T47D (cell line): ENCODE results near the gene TMEM222.

ENCODE experiments used
- DNase-seq, 2 experiments: peaks; one replicate each; pipeline versions ENCODE4 v3.0.0 to v3.0.0-alpha.2; 2011 to 2012; ENCODE audit warnings: low read depth in 1 of 2, low spot score in 1 of 2
- JUND ChIP-seq: IDR thresholded peaks from 2 replicates; pipeline ENCODE4 v1.6.1; 2012; ENCODE audit warnings: low read depth
- in situ Hi-C: cut with HindIII; loops from 2 replicates; pipeline ENCODE4 v1.10.0; 2016; ENCODE audit warnings: low sequenced_read_pairs, low pct_unique_long_range_greater_than_20kb

The TMEM222 gene

DNA sequence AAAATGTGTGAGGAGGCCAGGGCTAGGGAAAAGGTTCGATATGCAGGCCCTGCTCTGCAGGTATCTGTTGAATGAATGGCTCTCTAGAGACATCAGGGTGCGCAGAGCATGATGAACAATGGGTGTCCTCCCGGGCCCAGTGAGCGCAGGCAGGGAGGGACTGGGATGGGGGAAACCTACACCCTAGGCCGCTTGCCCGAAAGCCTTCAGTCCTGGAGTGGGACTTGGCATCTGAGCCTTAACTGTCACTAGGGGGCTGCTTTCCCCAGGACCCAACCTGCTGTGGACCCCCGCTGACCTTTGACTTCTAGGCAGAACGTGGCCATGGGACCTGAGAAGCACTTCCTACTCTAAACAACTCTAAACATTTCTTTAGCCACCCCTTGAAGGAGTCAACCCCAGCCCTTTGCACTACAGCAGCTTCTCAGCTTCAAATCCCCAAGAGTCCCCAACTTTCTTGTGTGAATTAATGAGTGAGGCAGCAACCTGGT, 45.2 kb downstream of the TMEM222 start:
- in situ Hi-C loops: no loop called here
- no peak for DNase-seq

DNA sequence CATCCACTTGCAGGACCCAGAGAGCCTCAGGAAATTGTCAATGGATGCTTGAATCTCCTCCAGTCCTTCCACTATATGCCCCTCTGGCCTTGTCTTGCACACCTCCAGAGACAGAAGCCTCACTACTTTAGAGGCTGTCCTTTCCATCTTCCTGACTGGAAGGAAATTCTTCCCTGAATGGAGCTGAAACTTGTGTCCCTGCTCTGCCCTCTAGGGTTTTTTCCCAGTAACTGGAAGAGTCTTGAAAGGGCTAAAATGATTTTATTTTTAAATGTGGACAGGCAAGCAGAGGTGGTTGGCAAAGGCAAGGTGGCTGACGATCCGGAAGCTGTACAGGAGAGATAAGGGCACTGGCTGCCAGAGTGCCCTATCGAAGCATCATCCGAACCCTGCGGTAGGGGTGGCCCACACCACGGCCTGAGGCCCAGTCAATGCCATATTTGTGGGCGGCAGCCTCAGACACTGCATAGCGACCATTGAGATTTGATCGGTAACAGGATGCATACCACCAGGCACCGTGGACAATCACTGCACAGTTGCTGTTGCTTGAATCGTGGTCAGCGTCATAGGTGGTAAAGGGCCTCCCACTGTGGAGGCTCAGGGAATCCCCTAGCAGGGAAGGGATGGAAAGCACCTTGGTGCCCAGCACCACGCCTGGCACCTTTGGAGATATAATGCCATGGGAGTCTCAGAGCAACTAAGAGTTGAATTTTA, 47.1 kb downstream of the TMEM222 start:
- no peak for TF ChIP-seq JUND
- in situ Hi-C loops: no loop called here
- peak in 1 of 2 experiments; percentile 59 for DNase-seq

More for the DNA sequence above, 45.2 kb downstream of the TMEM222 start:
- TF ChIP-seq JUND: no peak

DNA sequence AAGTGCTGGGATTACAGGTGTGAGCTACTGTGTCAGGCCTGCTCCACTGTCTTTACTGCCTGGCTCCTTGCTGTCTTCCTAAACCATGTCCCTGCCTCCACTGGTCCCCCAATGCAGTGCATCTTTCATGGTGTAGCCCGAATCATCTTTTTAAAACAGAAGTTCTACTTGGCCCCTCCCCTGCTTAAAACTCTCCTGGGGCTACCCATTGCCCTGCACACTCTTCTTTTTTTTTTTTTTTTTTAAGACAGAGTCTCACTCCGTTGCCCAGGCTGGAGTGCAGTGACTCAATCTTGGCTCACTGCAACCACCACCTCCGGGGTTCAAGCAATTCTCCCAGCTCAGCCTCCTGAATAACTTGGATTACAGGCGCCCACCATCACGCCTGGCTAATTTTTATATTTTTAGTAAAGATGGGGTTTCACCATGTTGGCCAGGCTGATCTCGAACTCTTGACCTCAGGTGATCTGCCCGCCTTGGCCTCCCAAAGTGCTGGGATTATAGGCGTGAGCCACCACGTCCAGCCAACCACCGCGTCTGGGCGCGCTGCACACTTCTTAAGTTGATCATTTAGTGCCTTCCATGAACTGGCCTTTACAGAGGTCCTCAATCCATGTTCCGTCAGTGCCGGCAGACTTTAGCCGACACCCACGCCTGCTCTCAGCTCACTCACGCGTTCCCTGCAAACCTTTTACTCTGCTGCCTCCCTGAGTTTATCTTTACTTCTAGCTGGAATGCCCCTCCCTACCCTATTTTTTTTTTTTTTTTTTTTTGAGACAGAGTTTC, 50.3 kb downstream of the TMEM222 start:
- no peak for TF ChIP-seq JUND
- in situ Hi-C loops: no loop called here
- DNase-seq: no peak

DNA sequence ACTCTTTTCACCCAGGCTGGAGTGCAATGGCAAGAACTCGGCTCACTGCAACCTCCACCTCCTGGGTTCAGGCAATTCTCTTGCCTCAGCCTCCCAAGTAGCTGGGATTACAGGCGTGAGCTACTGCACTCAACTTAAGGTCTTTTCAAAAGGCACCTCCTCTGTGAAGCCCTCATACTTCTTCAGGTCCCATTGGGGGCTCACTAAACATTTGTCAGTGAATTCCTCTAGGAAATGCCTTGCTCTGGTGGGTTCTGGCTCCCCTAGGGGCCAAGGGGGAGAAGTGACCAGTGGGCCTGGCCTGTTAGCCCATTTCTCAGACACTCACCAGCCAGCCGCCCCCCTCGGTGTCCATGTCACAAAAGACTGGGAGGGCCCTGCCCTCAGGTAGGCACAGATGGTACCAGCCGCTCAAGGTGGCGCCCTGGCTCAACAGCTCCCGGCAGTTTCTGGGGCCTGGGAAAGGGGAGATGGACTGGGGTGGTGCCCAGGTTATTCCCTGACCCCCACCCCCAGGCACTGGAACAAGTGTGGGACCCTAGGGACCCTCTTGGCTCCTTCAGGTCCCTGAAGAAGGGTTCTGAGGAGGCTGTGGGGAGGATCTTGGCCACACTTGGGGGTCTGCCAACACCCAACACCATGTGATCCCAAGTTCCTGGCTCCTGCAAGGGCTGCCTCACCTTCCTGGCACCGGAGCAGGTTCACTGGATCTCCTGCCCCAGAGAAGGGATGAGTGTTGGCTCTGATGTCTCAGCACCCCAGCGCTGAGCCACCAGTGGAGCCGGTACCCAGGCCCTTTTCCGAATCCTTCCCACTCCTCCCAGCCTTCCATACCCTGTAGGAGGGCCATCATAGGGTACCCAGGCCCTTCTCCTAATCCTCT, 51.1 kb downstream of the TMEM222 start:
- in situ Hi-C loops: no loop called here
- no peak for DNase-seq
- TF ChIP-seq JUND: no peak

DNA sequence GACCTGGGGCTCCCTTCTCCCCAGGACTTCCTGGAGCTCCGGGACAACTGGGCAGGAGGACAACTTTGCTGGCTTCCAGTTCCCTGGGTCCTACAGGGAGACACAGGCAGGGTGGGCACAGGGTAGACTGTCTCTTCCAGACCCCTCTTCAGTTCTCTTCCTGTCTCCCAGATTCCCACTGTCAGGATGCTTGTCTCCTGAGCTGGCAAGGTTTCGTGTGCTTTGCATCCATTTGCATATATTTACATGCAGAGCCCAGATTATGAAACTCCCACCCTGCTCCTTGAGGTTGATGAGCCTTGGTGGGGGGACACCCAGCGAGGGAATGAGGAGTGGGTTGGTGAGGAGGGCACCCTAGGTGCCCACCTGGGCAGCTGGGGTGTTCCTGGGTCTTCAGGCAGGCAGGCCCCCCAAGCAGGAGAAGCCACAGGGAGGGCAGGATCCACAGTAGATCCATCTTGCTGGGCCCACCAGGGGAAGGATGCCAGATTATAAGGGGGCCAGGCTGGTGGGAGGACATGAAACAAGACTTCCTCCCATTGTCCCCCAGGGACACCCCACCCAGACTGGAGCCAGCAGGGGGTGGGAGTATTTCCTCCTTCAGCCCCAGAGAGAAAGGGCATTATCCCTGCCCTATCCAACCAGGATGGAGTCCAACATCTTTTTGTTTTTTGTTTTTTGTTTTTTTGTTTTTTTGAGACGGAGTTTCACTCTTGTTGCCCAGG, 52.6 kb downstream of the TMEM222 start, which contains the start of gene FCN3:
Gene FCN3, minus strand, starts transcription at position 463 of the 725 bp plus-strand sequence. Its CDS starts 6 bp downstream, at position 457.
- no peak for DNase-seq
- no peak for TF ChIP-seq JUND
- in situ Hi-C loops: no loop called here

DNA sequence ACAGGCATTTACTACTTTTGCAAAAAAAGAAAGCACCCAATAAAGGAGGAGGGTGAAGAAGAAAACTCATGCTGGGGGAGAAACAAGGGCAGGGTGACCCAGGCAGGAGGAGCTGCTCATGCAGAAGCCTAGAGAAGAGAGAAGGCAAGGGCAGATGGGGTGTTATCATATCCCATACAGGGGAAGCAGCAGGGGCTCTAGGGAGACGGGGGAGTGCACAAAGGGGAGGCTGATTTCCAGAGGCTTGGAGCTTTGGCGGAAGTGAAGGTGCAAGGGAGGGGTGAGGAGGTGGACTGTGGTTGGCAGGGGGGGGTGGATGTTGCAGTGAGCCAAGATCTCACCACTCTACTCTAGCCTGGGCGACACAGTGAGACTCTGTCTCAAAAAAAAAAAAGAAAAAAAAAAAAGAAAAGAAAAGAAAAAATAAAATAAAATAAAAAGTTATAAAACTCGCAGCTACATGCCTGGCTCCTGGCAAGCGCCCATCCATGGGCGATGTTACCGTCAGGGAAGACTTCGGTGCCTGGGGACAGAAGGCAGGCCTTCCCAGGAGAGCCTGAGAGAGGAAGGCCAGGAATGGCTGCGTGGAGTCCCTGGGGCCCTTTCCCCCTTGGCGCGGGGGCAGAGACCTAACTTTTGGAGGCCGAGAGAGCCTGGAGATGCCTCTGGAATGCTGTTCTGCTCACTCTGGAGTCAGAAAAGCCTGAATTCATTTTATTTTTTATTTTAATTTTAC, 56.0 kb downstream of the TMEM222 start:
- no peak for DNase-seq
- in situ Hi-C loops: no loop called here
- no peak for TF ChIP-seq JUND

DNA sequence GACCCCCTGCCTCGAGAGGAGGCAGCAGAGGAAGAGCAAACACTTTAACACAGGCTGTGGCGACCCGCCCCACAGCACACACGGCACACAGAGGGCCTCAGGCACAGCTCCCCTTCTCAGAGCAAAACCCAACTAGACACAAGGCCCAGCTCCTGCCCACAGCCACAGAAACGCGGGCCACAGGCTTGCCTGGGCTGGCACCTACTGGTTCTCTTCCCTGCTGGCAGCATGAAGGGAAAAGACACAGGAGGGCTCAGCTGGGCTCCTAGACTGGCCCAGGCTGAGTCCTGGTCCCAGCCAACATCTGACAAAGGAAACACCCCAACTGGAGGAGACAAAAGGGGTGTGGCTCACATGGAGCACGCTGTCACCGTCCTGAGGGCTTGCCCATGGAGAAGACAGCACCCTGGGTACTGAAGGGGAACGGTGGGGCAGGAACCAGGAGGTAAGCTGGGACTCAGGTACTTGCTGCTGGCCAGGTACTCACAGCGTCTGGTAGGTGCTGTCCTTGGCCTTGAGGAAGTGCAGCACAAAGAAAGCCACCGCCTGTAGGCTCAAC, 57.7 kb downstream of the TMEM222 start:
- in situ Hi-C loops: no loop called here
- no peak for DNase-seq

DNA sequence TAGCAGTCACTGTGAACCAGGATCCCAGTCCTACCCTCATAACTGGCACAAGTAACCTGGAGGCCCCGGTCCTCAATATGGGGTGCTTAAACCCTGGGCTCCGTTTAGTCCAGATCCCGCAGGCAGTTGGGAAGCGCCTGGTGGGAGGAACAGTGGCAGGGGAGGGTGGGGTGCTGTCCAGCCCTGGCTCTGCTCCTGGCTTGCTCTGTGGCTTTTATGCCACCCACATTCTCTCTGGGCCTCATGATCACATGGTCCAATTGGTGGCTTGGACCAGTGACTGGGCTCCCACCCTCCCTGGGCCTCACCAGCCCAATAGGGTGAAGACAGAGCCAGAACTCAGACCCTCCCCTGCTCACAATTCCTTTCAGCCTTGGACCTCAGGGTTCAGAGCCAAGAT, 58.3 kb downstream of the TMEM222 start:
- no peak for TF ChIP-seq JUND
- in situ Hi-C loops: no loop called here
- no peak for DNase-seq

More for the DNA sequence above, 57.7 kb downstream of the TMEM222 start:
- no peak for TF ChIP-seq JUND

DNA sequence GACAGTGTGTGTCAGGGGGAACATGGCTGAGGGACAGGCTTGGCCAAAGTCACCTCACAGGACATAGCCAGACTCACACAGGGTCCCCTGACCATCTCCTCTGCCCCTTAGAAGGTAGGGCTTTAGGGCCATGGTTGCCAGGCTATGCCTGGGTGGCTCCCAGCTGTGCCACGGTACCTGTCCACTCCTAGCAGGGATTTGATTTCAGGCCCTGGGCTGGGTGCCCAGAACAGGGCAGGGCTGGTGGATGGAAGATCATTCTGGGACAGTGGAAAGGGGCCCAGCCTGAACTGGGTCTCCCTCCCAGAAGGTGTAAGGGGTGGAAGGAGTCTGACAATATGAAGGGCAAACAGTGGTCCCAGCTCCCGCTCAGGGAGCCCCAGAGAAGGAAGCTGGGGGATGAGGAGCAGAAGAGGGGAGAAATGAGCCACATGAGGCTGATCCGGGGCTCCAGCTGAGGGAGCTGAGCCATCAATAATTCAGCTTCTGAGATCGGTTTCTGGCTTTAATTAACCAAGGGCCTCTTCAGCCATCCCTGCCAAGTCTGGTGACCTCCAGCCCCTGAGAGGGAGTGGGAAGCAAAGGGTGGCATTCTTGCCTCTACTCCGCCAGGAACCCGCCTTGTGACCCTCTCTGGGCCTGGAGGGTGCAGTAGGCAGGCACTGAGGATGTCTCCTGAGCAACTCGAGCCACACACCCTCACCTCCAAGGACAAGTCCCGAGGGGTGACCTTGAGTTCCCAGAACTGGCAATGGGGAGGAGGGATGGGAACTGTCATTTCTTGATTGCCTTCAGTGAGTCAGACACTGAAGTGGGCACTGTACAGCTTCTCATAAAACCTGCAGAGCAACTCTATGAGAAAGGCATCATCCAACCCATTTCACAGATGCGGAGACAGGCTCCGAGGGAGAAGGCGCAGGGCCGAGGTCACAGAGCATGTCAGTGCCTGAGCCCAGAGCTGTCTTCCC, 59.1 kb downstream of the TMEM222 start:
- no peak for DNase-seq
- in situ Hi-C loops: no loop called here
- no peak for TF ChIP-seq JUND
